HG03354 (cell line): ENCODE results near the gene MAPK14.
"Not testable (repeated sequence)": the region's sequence is repeated elsewhere in the genome, so short reads cannot be mapped to it uniquely, and the experiment has no call there.

Experiments
- ATAC-seq: cut with Tn5 transposase; IDR thresholded peaks from one replicate; pipeline ENCODE4 v1.9.1; 2021; ENCODE audit warnings: mild to moderate bottlenecking; ENCODE audit not compliant: unreplicated experiment, poor library complexity, severe bottlenecking

The MAPK14 gene

DNA sequence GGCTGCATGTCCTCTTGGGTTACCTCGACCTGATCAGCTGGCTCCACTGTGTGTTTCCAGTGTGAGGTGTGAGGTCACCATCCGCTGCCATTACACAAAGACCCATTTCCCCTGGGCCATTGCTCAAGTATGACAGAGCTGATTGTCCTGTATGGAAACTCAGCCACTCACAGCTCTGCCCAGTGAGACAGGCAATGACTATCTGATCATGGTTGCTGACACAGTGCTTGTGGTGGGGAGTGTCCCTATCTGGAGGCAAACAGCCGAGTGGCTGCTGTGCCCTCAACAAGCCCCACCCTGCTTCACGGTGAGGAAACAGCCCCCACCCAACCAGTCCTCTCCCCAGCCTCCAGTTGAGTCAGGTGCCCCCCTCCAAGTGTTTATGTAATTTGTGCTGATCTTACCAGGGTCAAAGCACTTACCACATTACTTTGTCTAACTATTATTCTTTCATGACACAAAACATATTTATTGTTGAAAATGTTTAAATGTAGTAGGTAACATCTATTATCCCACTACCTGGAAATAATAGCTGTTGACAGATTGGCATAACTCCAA, 91.0 kb downstream of the MAPK14 start:
- no peak for ATAC-seq

DNA sequence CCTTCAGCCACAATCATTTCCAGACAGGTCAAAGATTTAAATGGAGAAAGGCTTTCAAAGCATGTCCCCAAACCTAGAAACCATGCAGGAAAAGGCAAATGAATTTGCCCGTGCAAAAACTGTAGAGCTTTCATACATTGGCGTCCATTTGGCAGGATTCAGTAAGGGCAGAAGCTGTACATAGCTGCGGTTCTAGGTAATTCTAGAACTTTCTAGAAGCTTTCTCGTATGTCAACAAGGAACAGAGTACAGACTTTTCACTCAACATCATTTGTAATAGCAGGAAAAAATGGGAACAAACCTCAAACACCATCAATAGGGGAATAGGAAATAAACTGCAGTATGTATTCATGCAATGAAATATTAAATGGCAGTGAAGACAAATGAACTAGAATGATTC, 91.6 kb downstream of the MAPK14 start:
- no peak for ATAC-seq

DNA sequence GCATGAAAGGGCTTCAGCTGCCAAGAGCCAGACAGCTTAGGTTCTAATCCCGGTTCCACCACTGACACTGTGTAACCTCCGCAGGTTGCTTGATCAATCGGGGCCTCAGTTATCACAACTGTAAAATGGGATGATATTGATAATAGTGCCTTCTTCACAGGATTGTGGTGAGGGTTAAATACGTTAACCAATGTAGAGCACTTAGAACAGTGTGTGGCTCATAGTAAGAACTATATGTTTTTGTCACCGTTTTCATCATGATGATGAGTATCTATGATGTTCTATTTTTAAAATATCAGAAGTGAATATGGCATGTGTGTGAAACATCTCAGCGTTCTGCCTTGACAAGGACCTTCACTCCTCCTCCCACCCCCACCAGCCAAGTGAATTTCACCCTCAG, 92.4 kb downstream of the MAPK14 start:
- no peak for ATAC-seq

DNA sequence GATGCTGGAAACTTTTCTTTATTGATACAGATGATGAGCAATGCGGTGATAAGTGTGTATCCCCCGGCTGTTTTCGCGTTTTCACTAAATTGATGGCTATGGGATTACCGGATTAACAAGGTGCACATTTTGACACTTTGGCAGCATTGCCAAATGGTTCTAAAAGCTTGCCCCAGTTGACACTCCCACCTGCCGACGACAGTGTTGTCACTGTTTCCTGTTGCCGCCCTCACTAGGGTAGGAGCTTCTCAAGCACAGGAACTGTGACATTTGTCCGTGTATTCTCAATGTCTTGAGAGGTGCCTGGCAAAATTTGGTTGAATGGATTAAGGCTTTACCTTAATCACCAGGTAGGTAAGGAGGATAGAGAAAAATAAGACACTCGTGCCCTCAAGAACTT, 92.9 kb downstream of the MAPK14 start:
- ATAC-seq: no peak

DNA sequence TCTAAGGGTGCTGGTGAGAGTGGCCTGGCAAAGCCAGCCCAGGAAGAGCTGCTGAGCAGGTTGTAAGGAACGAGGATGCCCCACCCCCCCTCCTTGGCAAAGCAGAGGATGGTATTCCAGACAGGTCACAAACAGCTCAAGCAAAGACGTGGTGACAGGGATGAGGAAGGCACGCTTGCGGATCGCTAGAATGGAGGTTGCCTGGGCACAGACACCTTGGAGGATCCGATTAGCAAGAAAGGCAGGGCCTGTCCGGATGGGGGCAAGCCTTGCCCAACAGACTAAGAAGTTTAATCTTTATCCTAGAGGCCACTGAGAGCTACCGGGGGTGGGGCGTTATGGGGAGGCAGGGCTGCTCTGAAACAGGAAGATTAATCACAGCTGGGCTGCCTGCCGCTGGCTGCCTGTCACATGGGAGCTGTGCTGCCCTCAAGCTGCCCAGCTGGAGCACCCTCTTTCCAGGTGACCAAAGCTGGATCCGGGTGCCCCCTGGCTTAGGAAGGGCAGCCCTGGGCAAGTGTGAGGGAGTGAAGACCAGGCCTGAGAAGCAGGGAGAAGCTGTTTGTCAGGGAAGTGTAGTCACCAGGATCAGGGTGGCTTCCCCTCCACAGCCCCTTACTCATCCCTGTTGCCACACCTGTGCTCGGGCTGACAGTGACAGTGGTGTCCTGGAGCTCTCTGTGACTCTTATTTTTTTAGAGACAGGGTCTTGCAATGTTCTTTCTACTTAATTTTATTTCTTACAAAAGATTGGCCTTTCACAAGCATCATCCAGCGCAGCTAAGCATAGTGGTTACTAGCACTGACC, 93.6 kb downstream of the MAPK14 start:
- peak; percentile 47 for ATAC-seq

DNA sequence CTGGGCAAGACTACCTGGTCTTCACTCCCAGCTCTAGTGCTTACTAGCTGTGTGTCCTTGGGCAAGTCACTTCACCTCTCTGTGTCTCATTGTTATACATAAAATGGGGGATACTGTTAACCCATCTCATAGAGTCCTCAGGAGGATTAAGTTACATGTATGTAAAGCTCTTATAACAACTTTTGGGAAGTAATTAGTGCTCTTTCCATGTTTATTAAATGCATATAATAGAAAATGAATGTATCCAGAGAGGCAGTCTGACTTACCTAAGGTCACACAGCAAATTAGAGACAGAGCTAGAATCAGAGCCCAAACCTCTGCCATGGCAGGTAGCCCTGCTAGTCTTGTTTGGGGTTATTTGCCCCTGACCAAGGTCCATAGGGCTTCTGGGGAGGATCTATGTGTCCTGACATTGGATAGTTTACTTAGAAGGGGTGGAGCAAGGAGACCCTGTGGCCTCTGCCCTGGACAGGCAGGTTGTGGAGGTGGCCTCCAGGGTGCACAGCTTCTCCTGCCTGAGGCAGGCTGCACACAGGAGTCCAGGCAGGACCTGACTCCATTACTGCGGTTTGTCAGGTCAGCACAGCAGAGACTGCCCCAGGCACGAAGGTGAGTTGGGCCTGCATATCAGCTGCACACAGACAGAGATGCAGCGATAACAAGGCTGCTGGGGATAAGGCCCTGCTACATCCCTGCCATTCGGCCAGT, 94.3 kb downstream of the MAPK14 start:
- ATAC-seq: no peak

DNA sequence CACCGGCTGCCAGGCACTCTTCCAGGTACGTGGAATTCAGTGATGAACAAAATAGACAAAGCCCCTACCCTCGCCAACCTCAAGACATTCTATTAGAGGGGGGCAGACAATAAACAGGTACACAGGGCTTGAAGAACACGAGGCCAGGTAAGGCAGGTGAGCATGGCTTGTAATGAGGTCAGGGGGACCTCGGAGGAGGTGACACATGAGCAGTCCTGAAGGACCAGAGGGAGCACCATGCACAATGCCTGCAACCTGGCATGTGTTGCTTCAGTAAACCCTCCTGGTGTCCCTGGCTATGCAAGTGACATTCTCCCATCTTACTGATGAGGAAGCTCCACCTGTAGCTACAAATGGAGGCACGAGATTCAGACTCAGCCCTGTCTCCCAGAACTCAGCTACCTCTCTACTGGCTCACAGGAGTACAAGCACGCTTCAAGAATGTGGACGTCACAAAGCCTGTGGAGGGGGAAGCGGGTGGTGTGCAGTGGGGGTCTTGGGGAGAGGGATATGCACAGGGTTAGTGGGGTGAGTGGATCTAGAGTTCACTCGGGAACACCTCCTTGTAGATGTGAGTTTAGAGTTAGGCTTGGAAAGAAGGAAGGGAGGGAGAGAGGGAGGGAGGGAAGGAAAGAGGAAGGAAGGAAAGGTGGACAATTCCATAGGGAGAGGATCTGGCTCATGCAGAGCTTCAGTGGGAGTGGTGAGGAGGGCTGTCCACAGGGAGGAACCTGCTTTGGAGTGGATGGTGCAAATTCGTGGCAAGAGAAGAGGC, 95.1 kb downstream of the MAPK14 start:
- no peak for ATAC-seq

DNA sequence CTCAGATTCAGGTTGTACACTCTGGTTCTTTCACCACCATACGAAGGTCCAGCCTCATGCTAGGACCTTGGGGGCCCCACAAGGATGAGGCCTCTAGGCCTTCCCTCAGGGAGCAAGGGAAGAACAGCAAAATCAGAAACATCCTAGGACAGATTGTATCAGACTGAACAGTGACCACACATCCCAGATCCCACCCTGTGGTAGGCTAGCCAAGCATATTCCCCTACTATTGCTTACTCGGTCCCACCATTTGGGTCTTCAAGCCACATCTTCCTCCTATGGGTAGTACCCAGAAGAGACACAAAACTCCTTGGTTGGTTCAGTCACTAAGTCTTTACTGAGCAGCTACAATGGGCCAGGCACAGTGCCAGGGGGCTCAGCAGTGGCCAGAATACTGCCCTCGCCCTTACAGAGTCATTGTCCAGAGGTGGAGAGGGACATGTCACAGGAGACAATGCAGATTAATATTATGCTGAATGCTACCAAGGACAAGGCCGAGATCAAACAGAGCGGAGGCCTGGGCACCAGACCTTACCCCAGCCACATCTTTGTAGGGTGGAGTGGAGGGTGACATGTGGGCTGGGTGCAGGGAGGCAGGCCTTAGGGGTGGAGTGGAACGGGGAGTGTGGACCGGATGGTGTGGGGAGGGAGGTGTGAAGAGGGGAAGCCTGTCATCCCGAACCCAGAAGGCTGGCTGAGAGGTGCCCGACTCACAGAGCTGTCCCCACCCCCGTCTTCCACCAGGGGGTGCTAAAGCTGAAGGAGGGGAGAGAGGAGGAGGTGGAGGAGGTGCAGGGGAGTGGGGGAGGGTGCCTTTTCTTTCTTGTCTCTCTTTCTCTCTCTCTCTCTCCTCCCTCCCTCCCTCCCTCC, 95.9 kb downstream of the MAPK14 start:
- ATAC-seq: peak; percentile 74

DNA sequence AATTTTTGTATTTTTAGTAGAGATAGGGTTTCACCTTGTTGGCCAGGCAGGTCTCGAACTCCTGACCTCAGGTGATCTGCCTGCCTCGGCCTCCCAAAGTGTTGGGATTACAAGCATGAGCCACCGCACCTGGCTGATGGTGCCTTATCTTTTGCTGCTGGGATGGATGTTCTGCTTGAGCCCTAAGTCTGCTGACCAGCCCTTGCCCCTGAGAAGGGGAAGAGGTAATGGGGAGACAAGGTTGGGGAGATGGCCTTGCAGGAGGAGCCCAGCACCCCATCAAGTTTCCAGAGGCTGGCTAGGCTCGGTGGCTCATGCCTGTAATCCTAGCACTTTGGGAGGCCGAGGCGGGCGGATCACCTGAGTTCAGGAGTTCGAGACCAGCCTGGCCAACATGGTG, 96.7 kb downstream of the MAPK14 start:
- not testable (repeated sequence) for ATAC-seq

DNA sequence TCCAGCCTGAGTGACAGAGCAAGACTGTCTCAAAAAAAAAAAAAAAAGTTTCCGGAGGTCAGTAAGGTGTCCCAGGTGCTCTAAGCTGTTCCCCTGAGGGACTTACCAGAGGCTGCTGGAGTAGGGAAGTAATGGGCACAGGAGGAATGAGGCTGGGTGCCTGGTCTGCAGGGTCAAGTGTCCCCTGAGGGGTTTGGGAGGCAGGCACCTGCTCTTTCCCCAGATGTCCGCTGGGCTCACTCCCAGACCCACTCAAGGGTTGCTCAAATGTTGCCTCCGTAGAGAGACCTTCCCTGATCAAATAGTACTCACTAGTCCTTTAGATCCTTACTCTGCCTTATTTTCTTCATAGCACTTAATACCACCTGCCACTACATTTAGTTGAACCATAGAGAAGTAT, 97.3 kb downstream of the MAPK14 start:
- no peak for ATAC-seq

DNA sequence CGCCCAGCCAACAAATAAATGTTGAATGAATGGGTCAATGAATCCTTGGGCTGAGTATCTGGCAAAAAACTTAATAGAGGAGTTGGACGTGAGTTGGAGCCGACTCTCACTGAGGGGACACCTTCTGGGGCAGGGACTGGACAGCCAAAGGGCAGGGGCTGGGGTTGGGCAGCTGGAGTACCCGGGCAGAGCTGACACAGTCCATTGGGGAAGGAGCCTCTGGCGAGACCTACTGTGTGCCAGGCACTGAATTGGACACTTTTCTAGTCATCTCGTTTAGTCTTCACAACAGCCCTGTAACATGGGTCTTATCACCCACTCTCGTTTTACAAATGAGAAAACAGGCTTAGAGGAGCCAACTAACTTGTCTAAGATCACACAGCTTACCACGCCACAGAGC, 98.0 kb downstream of the MAPK14 start:
- ATAC-seq: no peak

DNA sequence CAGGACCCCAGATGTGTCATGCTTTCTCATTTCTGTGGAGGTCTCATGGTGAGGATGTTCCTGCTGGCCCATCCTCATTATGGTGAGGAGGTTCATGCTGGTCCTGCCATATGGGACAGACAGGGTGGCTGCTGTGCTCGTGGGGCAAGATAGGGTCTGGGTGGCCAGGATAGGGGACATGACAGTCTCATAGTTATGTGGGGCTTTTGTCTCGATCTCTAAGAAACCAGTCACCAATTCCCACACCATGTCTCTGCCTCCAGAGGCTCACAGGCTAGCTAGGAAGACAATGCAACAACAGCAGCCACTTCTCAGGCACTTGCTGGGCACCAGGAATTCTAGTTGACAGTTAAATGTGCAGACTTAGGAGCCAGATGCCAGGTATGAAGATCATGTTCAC, 98.5 kb downstream of the MAPK14 start:
- no peak for ATAC-seq

DNA sequence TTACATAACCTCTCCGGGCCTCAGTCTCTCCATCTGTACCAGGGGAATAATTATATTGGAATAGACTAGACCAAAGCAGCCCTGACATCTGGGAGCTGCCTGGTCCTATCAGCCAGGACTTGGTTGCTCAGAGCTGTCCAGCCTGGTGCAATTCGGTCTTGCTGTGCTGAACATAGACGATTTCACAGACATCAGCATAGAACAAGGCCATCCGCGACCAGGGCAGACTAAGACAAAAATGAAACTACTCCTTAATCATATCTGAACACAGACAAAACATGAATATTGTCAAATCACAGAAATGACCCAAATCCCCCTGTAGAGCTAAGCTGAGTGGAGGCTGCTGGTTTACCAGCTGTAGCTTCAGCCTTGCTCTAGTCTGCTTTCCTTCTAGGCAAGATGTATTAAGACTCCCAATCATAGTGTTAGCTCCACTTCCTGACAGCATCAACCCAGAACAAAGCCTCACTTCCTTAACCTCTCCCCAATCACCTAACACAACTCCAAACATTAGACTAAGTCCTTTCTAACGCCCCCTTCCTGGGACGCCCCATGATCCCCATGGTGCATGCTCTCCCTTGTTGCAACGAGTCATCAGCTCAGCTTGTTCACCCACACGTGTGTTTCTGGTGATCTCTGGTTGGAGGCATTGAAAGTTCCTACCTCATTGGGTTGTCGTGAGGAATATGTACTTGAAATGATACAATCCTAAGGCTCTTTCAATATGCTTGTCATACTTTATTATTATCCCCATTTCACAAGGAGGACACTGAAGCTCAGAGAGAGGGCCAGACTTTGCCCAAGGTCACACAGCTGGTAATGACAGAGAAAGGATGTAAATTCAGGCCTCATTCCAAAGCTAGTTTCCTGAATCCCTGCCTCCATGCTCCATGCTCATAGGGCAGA, 99.2 kb downstream of the MAPK14 start:
- no peak for ATAC-seq

DNA sequence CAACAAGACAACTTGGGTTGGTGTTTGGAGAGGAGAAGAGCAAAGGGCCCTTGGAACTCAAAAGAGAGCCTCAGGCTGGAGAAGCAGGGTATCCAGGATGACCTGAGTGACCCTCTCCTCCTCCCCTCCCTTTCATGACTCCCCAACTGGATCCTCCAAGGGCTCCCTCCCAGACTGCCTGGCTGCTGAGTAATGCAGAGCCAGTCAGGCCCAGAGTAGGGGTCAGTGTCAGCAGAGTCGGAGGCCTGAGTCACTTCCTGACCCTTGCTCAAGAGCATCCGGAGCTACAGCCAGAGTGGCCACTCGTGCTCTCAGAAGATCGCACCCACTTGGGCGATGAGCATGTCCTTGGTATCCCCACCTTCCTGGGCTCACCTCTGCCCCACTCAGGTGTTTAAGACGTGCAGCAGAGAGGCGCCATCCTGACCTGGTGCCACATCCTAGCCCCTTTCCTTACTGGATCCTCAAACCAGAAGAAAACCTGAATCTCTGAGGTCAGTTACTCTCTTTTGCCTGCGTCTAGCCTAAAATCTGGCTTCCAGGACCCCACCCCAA, 99.9 kb downstream of the MAPK14 start:
- no peak for ATAC-seq

DNA sequence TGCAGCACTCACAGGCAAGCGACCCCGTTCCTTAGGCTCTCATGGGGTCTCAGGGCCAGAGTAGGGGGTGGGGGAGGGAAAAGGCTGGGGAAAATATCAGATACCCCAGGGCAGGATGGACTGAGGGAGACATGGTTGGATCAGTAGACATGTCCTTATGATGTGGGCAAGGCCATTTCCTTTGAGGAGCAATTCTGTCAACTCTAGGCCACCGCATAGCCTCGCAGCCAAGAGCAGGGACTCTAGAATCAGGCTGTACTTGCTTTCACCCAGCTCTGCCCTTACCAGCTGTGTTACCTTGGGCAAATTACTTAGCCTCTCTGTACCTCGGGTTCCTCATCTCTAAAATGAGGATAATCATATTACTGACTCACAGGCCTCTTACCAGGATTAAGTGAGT, 100.5 kb downstream of the MAPK14 start:
- ATAC-seq: no peak

DNA sequence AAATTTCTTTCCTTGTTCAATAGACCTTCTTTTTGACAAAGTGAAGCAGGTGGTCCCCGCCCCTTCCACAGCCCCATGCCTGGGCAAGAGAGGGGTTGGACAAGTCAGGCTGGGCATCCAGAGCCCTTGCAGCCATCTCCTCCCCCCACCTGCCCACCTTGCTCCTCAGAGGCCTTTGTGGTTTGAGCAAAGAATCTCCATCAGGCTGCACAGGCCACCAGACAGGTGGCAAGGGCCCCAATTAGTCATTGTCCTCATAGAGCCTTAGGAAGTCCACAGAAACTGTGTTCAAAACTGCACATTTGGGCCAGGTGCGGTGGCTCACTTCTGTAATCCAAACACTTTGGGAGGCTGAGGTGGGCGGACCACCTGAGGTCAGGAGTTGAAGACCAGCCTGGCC, 101.2 kb downstream of the MAPK14 start:
- ATAC-seq: no peak

DNA sequence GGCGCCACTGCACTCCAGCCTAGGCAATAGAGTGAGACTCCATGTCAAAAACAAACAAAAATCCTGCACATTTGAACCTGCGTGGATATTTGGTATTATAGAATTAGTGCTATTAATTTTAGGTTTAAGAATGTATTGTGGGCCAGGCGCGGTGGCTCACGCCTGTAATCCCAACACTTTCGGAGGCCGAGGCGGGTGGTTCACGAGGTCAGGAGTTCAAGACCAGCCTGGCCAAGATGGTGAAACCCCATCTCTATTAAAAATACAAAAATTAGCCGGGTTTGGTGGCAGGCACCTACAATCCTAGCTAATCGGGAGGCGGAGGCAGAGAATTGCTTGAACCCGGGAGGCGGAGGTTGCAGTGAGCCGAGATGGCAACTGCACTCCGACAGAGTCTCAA, 101.7 kb downstream of the MAPK14 start:
- ATAC-seq: not testable (repeated sequence)
